ENCODE results near the gene FAM187B.

GRCh38 chr19:35269438-35270117, 41.0 kb upstream of the FAM187B start:
- TF ChIP-seq ATF3 (IDR thresholded peaks at IDR 0.05) (no peak), RXRA (IDR thresholded peaks at IDR 0.05) (no peak), GABPA (IDR thresholded peaks at IDR 0.05 in 1 of 2, conservative IDR thresholded peaks at IDR 0.05 in 1 of 2) (no peak), NR2F2 (IDR thresholded peaks at IDR 0.05) (no peak), RAD21 (IDR thresholded peaks at IDR 0.05) (peak; percentile 61 to 72), CTCF (IDR thresholded peaks at IDR 0.05; ENCODE audit: low read depth, low read length, missing input control) (peak; percentile 60), HNF4A (conservative IDR thresholded peaks at IDR 0.05) (no peak), SP1 (IDR thresholded peaks at IDR 0.05) (no peak), YY1 (IDR thresholded peaks at IDR 0.05) (peak; percentile 51), JUND (IDR thresholded peaks at IDR 0.05) (no peak), ZBTB33 (IDR thresholded peaks at IDR 0.05) (no peak), EGR1 (IDR thresholded peaks at IDR 0.05; ENCODE audit: low read depth in 2 of 2) (no peak), MAX (IDR thresholded peaks at IDR 0.05) (no peak), TAF1 (conservative IDR thresholded peaks at IDR 0.05) (no peak)

Measured in liver (tissue), 3 donors.